Activated CD8-positive, alpha-beta memory T cell treated with anti-CD3 and anti-CD28 coated beads for 4 hours (primary cell): Measurements from ENCODE around the gene M6PR.
A peak's percentile ranks its signal among the peaks of the same experiment; 100 is the strongest.

Source experiments
- DNase-seq, 2 donors: peaks; one replicate each; pipeline ENCODE4 v3.0.0-alpha.2; 2020; ENCODE audit warnings: low read depth in 2 of 2

The M6PR gene

GRCh38 chr12:8949342-8950220 is at the start of gene M6PR:
TSS of gene M6PR (minus strand) at chr12:8949645. CDS start at chr12:8946404, 3,241 bp downstream.
- DNase-seq = peak; percentile 78 to 83

GRCh38 chr12:8996682-8997405 is 47.4 kb upstream of the M6PR start:
- DNase-seq = peak in 1 of 2 donors; percentile 7

GRCh38 chr12:8995021-8995775 is 45.8 kb upstream of the M6PR start:
- no peak for DNase-seq

GRCh38 chr12:8993827-8994226 is 44.4 kb upstream of the M6PR start:
- DNase-seq = no peak

- DNase-seq = no peak
Observed at GRCh38 chr12:8991371-8992345, 42.2 kb upstream of the M6PR start.

GRCh38 chr12:8989413-8989812 is 40.0 kb upstream of the M6PR start, which contains the start of gene KLRG1:
TSS of gene KLRG1 (plus strand) at chr12:8989546. CDS start at chr12:8989636, 90 bp downstream.
- no peak for DNase-seq

- DNase-seq = no peak
Observed at GRCh38 chr12:8987685-8988084, 38.2 kb upstream of the M6PR start.

GRCh38 chr12:8987163-8987562 is 37.7 kb upstream of the M6PR start:
- no peak for DNase-seq

GRCh38 chr12:8985213-8985754 is 35.8 kb upstream of the M6PR start:
- no peak for DNase-seq

GRCh38 chr12:8980137-8980536 is 30.7 kb upstream of the M6PR start:
- DNase-seq = no peak

GRCh38 chr12:8970432-8970831 is 21.0 kb upstream of the M6PR start:
- no peak for DNase-seq

- DNase-seq = no peak
Observed at GRCh38 chr12:8969861-8970411, 20.5 kb upstream of the M6PR start.

- no peak for DNase-seq
Observed at GRCh38 chr12:8968761-8969160, 19.3 kb upstream of the M6PR start.

- DNase-seq = no peak
Observed at GRCh38 chr12:8960176-8960575, 10.7 kb upstream of the M6PR start.

GRCh38 chr12:8958066-8958465 is 8.6 kb upstream of the M6PR start:
- DNase-seq = no peak

- no peak for DNase-seq
Observed at GRCh38 chr12:8957561-8957960, 8.1 kb upstream of the M6PR start.

GRCh38 chr12:8956772-8957171 is 7.3 kb upstream of the M6PR start:
- no peak for DNase-seq

- DNase-seq = no peak
Observed at GRCh38 chr12:8956073-8956472, 6.6 kb upstream of the M6PR start.

- DNase-seq = peak in 1 of 2 donors; percentile 48
Observed at GRCh38 chr12:8953773-8954402, 4.4 kb upstream of the M6PR start.

GRCh38 chr12:8951744-8952143 is 2.3 kb upstream of the M6PR start:
- DNase-seq = no peak
